ENCODE data around the gene GALP. TPM values are rescaled to one million over a fixed set of nuclear protein-coding genes. Genes with fewer than 3 reads are reported as not detected.
"Not testable (repeated sequence)": the region's sequence is repeated elsewhere in the genome, so short reads cannot be mapped to it uniquely, and the experiment has no call there.

The GALP gene
- total RNA-seq, 1 donor from 2014 or later, result not detected

GRCh38 chr19:56189785-56190184, 14.0 kb downstream of the GALP start:
- Mint-ChIP-seq H3K36me3 (ENCODE audit: insufficient read depth) (no peaks in the 10 kb centered on the region), H3K4me3 (ENCODE audit: low read depth) (no peak overlapping the region), H3K9me3 (ENCODE audit: low read depth) (no peaks in the 10 kb centered on the region), H3K27ac (peak overlapping the region; percentile 16), H3K4me1 (ENCODE audit: low read depth) (no peaks in the 10 kb centered on the region), H3K27me3 (peaks cover under 1% of the 10 kb centered on the region)
- peak; percentile 18 for TF ChIP-seq CTCF (IDR thresholded peaks at IDR 0.05; ENCODE audit: unreplicated experiment)
- DNase-seq (ENCODE audit: low spot score, unreplicated experiment), result no peak

- no peak for TF ChIP-seq CTCF (IDR thresholded peaks at IDR 0.05; ENCODE audit: unreplicated experiment)
- no peaks in the 10 kb centered on the region for H3K4me1 Mint-ChIP-seq (ENCODE audit: low read depth)
- no peak overlapping the region for H3K4me3 Mint-ChIP-seq (ENCODE audit: low read depth)
- H3K27ac Mint-ChIP-seq, result no peak overlapping the region
- H3K27me3 Mint-ChIP-seq, result no peaks in the 10 kb centered on the region
- H3K36me3 Mint-ChIP-seq (ENCODE audit: insufficient read depth), result no peaks in the 10 kb centered on the region
- no peak for DNase-seq (ENCODE audit: low spot score, unreplicated experiment)
- H3K9me3 Mint-ChIP-seq (ENCODE audit: low read depth), result no peaks in the 10 kb centered on the region
Observed at GRCh38 chr19:56191115-56191514, 15.3 kb downstream of the GALP start.

DNA sequence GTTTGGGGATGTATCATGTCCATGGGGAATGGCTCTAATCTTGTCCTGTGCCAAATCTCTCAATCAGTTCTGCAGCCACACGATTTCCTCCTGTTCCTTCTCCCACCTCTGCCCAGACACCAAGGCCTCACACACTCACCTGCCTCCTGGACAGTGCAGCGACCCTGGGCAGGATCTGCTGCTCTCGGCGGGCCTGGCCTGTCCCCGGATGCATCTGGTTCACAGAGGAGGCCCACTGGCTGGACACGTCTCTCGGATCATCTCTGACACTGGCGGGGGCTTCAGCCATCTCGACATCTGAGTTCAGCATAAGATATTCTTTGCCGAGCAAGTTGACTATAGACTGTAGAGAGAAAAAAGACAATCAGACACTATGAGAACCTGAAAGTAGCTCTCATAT, 15.9 kb downstream of the GALP start:
- DNase-seq (ENCODE audit: low spot score, unreplicated experiment), result no peak
- Mint-ChIP-seq H3K27ac (no peak overlapping the region), H3K27me3 (no peaks in the 10 kb centered on the region), H3K4me3 (ENCODE audit: low read depth) (no peak overlapping the region), H3K36me3 (ENCODE audit: insufficient read depth) (no peaks in the 10 kb centered on the region), H3K9me3 (ENCODE audit: low read depth) (no peaks in the 10 kb centered on the region), H3K4me1 (ENCODE audit: low read depth) (no peaks in the 10 kb centered on the region)
- no peak for TF ChIP-seq CTCF (IDR thresholded peaks at IDR 0.05; ENCODE audit: unreplicated experiment)

- Mint-ChIP-seq H3K27ac (no peak overlapping the region), H3K4me3 (ENCODE audit: low read depth) (no peak overlapping the region), H3K36me3 (ENCODE audit: insufficient read depth) (no peaks in the 10 kb centered on the region), H3K9me3 (ENCODE audit: low read depth) (no peaks in the 10 kb centered on the region), H3K27me3 (no peaks in the 10 kb centered on the region), H3K4me1 (ENCODE audit: low read depth) (no peaks in the 10 kb centered on the region)
- no peak for DNase-seq (ENCODE audit: low spot score, unreplicated experiment)
- TF ChIP-seq CTCF (IDR thresholded peaks at IDR 0.05; ENCODE audit: unreplicated experiment), result no peak
Observed at GRCh38 chr19:56193981-56194640, 18.3 kb downstream of the GALP start.

- H3K36me3 Mint-ChIP-seq (ENCODE audit: insufficient read depth); H3K4me3 Mint-ChIP-seq (ENCODE audit: low read depth); H3K4me1 Mint-ChIP-seq (ENCODE audit: low read depth); H3K27me3 Mint-ChIP-seq; H3K27ac Mint-ChIP-seq; H3K9me3 Mint-ChIP-seq (ENCODE audit: low read depth); DNase-seq (ENCODE audit: low spot score, unreplicated experiment): not testable (repeated sequence)
Observed at GRCh38 chr19:56197646-56198045, 21.8 kb downstream of the GALP start, which contains the start of gene ZSCAN5B. Gene ZSCAN5B (minus strand): TSS chr19:56197783. CDS start chr19:56193052, 4,731 bp downstream.

DNA sequence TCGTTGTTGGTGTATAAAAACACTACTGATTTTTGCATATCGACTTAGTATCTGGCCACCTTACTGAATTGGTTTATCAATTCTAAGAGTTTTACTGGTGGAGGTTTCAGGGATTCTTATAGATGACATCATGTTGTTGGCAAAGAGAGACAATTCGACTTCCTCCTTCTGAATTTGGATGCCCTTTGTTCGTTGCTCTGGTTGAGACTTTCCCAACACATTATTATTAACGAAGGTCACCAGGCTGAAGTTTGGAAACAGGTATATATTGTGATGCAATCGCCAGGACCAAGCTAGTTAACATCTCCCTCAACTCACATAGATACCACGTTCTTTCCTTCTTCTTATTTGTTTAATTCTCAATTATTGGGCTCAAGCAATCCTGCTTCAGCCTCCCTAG, 23.9 kb downstream of the GALP start:
- no peaks in the 10 kb centered on the region for H3K36me3 Mint-ChIP-seq (ENCODE audit: insufficient read depth)

More for the DNA sequence above, 23.9 kb downstream of the GALP start:
- TF ChIP-seq CTCF (IDR thresholded peaks at IDR 0.05; ENCODE audit: unreplicated experiment), result no peak
- no peaks in the 10 kb centered on the region for H3K9me3 Mint-ChIP-seq (ENCODE audit: low read depth)
- no peaks in the 10 kb centered on the region for H3K4me1 Mint-ChIP-seq (ENCODE audit: low read depth)
- H3K27ac Mint-ChIP-seq, result no peak overlapping the region
- no peak for DNase-seq (ENCODE audit: low spot score, unreplicated experiment)
- H3K4me3 Mint-ChIP-seq (ENCODE audit: low read depth), result no peak overlapping the region
- H3K27me3 Mint-ChIP-seq, result no peaks in the 10 kb centered on the region

Data from progenitor cell of endocrine pancreas (in vitro differentiated cells).